GM18873 (cell line): ENCODE measurements around the gene HSPA1L.
"Not testable (repeated sequence)": the region's sequence is repeated elsewhere in the genome, so short reads cannot be mapped to it uniquely, and the experiment has no call there.

Experiments
- ATAC-seq: cut with Tn5 transposase; IDR thresholded peaks from one replicate; pipeline ENCODE4 v1.9.1; 2021; ENCODE audit warnings: mild to moderate bottlenecking, moderate library complexity, moderate number of reproducible peaks; ENCODE audit not compliant: unreplicated experiment, low FRiP score

HSPA1L gene

GRCh38 chr6:31815025-31815838, at the start of gene HSPA1L, which contains the start of gene HSPA1A:
HSPA1L (minus strand) TSS chr6:31815283; CDS start chr6:31811972, 3,311 bp downstream.
HSPA1A (plus strand) TSS chr6:31815543; CDS start chr6:31815757, 214 bp downstream.
- ATAC-seq: no peak

- no peak for ATAC-seq
Measured at GRCh38 chr6:31864818-31865204, 49.7 kb upstream of the HSPA1L start.

GRCh38 chr6:31864123-31864562, 49.1 kb upstream of the HSPA1L start:
- ATAC-seq: not testable (repeated sequence)

GRCh38 chr6:31862344-31863235, 47.5 kb upstream of the HSPA1L start, which contains the start of gene NEU1:
NEU1 (minus strand) TSS chr6:31862821; CDS start chr6:31862776, 45 bp downstream.
- ATAC-seq: peak; percentile 88

- no peak for ATAC-seq
Measured at GRCh38 chr6:31861919-31862343, 46.8 kb upstream of the HSPA1L start.

GRCh38 chr6:31861150-31861549, 46.1 kb upstream of the HSPA1L start:
- no peak for ATAC-seq

- ATAC-seq: no peak
Measured at GRCh38 chr6:31860349-31860748, 45.3 kb upstream of the HSPA1L start.

GRCh38 chr6:31859923-31860322, 44.8 kb upstream of the HSPA1L start:
- ATAC-seq: no peak

- ATAC-seq: no peak
Measured at GRCh38 chr6:31858707-31859106, 43.6 kb upstream of the HSPA1L start.

GRCh38 chr6:31857774-31858173, 42.7 kb upstream of the HSPA1L start:
- ATAC-seq: not testable (repeated sequence)

GRCh38 chr6:31851980-31852718, 37.1 kb upstream of the HSPA1L start:
- ATAC-seq: not testable (repeated sequence)

GRCh38 chr6:31851485-31851832, 36.4 kb upstream of the HSPA1L start:
- no peak for ATAC-seq

- ATAC-seq: no peak
Measured at GRCh38 chr6:31850765-31851484, 35.8 kb upstream of the HSPA1L start.

GRCh38 chr6:31847276-31847978, 32.3 kb upstream of the HSPA1L start:
- ATAC-seq: no peak

- ATAC-seq: no peak
Measured at GRCh38 chr6:31844507-31844906, 29.4 kb upstream of the HSPA1L start.

- ATAC-seq: no peak
Measured at GRCh38 chr6:31842053-31842452, 27.0 kb upstream of the HSPA1L start.

- ATAC-seq: not testable (repeated sequence)
Measured at GRCh38 chr6:31839779-31840126, 24.7 kb upstream of the HSPA1L start.

GRCh38 chr6:31838968-31839367, 23.9 kb upstream of the HSPA1L start:
- ATAC-seq: no peak

- ATAC-seq: not testable (repeated sequence)
Measured at GRCh38 chr6:31838114-31838553, 23.1 kb upstream of the HSPA1L start.
